Forelimb muscle (tissue), 1 donor: ENCODE measurements around the gene SLC25A38. TPM values are rescaled to one million over a fixed set of nuclear protein-coding genes. Genes with fewer than 3 reads are reported as not detected.

ENCODE experiments used
- DNase-seq: peaks from one replicate; pipeline ENCODE4 v3.0.0-alpha.2; 2013; ENCODE audit warnings: low read depth
- polyA plus RNA-seq: library from polyadenylated mRNA; unstranded; fragments of 120-200 nt; gene quantifications from one replicate; pipeline ENCODE4 v1.2.1, GENCODE V29; 2013; ENCODE audit not compliant: insufficient read length

SLC25A38 gene
- polyA plus RNA-seq, 1 donor, result 19.1 TPM

GRCh38 chr3:39376959-39377634 is 6.1 kb upstream of the SLC25A38 start:
- DNase-seq, result no peak

GRCh38 chr3:39378088-39378487 is 5.1 kb upstream of the SLC25A38 start:
- DNase-seq, result no peak

- no peak for DNase-seq
Measured at GRCh38 chr3:39378957-39379777, 4.0 kb upstream of the SLC25A38 start.

- no peak for DNase-seq
Measured at GRCh38 chr3:39379778-39380155, 3.4 kb upstream of the SLC25A38 start.

GRCh38 chr3:39381432-39381831 is 1.7 kb upstream of the SLC25A38 start:
- no peak for DNase-seq

GRCh38 chr3:39383881-39384664 is 903 bp downstream of the SLC25A38 start:
- peak; percentile 72 for DNase-seq

GRCh38 chr3:39384665-39385000 is 1.5 kb downstream of the SLC25A38 start:
- DNase-seq, result no peak

GRCh38 chr3:39385456-39386090 is 2.4 kb downstream of the SLC25A38 start:
- DNase-seq, result no peak

GRCh38 chr3:39386318-39386717 is 3.1 kb downstream of the SLC25A38 start:
- no peak for DNase-seq

GRCh38 chr3:39387411-39387975 is 4.3 kb downstream of the SLC25A38 start:
- DNase-seq, result no peak

GRCh38 chr3:39388153-39388552 is 5.0 kb downstream of the SLC25A38 start:
- DNase-seq, result no peak

GRCh38 chr3:39388741-39389248 is 5.6 kb downstream of the SLC25A38 start:
- no peak for DNase-seq

GRCh38 chr3:39390181-39390580 is 7.0 kb downstream of the SLC25A38 start:
- no peak for DNase-seq

GRCh38 chr3:39396690-39397089 is 13.5 kb downstream of the SLC25A38 start:
- DNase-seq, result no peak

GRCh38 chr3:39398700-39399099 is 15.5 kb downstream of the SLC25A38 start:
- no peak for DNase-seq

GRCh38 chr3:39401983-39402382 is 18.8 kb downstream of the SLC25A38 start:
- no peak for DNase-seq

- DNase-seq, result no peak
Measured at GRCh38 chr3:39404943-39405686, 21.9 kb downstream of the SLC25A38 start.

- no peak for DNase-seq
Measured at GRCh38 chr3:39405687-39406367, 22.7 kb downstream of the SLC25A38 start.

- DNase-seq, result peak; percentile 98
Measured at GRCh38 chr3:39406368-39407258, 23.4 kb downstream of the SLC25A38 start, which contains the start of gene RPSA. Gene RPSA, plus strand, starts transcription at chr3:39406720. Its CDS starts 934 bp downstream, at chr3:39407654.
